GM23338 (cell line): ENCODE data around the gene LEMD2.

Source experiments
- ETS1 ChIP-seq: IDR thresholded peaks from 2 replicates; pipeline ENCODE4 v1.6.1; 2016; ENCODE audit warnings: antibody characterized with exemption
- EZH2 ChIP-seq: fragments of 200-600 bp; sonication (generic); IDR thresholded peaks from one replicate; pipeline ENCODE4 v1.8.0; 2017; ENCODE audit warnings: antibody characterized with exemption, mild to moderate bottlenecking, low read depth; ENCODE audit not compliant: unreplicated experiment
- EZH2phosphoT487 ChIP-seq: fragments of 200-600 bp; sonication (generic); IDR thresholded peaks from one replicate; pipeline ENCODE4 v1.8.1; 2018; ENCODE audit warnings: antibody characterized with exemption; ENCODE audit not compliant: unreplicated experiment
- JUNB ChIP-seq: IDR thresholded peaks from one replicate; pipeline ENCODE4 v1.6.1; 2016; ENCODE audit warnings: antibody characterized with exemption; ENCODE audit not compliant: unreplicated experiment
- NANOG ChIP-seq: IDR thresholded peaks from 2 replicates; pipeline ENCODE4 v1.6.1; 2016; ENCODE audit warnings: antibody characterized with exemption, borderline replicate concordance
- POLR2AphosphoS5 ChIP-seq: IDR thresholded peaks from 2 replicates; pipeline ENCODE4 v1.6.1; 2016; ENCODE audit warnings: antibody characterized with exemption, low read depth
- TF ChIP-seq, protein P1 (sequence below), 2 experiments: fragments of 200-600 bp in 1 of 2; sonication (generic) in 1 of 2; conservative IDR thresholded peaks; 2 replicates each; pipeline versions ENCODE4 v1.5.1 to v1.6.1; 2016 to 2017; ENCODE audit warnings: antibody characterized with exemption in 2 of 2, low read depth in 2 of 2, mild to moderate bottlenecking in 2 of 2, moderate library complexity in 1 of 2
- TF ChIP-seq, protein P2 (sequence below): IDR thresholded peaks from one replicate; pipeline ENCODE4 v1.6.1; 2018; ENCODE audit warnings: antibody characterized with exemption; ENCODE audit not compliant: unreplicated experiment

DNA sequence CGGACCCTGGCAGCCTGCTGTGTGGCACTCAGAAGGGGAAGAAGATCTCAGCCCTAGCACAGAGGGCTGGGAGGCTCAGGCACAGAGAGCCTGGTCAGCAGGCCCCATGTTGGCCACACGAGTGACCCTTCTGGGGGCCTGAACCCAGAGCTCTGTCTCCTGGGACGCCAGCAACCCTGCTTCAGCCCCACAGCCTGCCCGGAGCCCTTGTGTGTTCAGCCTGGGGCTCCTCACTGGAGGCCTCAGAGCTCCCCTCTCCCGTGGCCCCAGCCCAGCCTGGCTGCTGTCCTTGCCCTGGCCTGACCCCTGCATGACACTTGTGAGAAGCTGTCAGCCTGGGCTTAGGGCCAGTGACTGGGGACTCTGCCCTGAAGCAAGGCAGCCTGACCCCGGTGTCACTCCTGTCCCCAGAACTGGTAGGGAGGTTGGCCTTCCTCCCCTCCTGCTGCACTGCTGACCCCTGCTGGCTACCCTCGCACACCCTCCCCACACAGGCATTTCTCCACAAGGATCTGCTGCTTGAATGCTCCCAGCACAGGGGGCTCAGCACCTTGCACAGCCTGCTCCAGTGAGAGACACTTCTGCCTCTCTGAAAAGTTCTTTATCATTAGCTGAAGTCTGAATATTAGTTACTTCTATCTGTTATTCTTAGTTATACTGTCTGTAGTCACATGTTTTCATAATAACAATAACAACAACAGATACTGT, 26.9 kb downstream of the LEMD2 start:
- TF ChIP-seq, protein P1, sequence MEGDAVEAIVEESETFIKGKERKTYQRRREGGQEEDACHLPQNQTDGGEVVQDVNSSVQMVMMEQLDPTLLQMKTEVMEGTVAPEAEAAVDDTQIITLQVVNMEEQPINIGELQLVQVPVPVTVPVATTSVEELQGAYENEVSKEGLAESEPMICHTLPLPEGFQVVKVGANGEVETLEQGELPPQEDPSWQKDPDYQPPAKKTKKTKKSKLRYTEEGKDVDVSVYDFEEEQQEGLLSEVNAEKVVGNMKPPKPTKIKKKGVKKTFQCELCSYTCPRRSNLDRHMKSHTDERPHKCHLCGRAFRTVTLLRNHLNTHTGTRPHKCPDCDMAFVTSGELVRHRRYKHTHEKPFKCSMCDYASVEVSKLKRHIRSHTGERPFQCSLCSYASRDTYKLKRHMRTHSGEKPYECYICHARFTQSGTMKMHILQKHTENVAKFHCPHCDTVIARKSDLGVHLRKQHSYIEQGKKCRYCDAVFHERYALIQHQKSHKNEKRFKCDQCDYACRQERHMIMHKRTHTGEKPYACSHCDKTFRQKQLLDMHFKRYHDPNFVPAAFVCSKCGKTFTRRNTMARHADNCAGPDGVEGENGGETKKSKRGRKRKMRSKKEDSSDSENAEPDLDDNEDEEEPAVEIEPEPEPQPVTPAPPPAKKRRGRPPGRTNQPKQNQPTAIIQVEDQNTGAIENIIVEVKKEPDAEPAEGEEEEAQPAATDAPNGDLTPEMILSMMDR (conservative IDR thresholded peaks at IDR 0.05; ENCODE audit: low read depth in 2 of 2) = peak; percentile 60 to 91
- no peak for TF ChIP-seq EZH2phosphoT487
- TF ChIP-seq EZH2 = no peak
- TF ChIP-seq, protein P2, sequence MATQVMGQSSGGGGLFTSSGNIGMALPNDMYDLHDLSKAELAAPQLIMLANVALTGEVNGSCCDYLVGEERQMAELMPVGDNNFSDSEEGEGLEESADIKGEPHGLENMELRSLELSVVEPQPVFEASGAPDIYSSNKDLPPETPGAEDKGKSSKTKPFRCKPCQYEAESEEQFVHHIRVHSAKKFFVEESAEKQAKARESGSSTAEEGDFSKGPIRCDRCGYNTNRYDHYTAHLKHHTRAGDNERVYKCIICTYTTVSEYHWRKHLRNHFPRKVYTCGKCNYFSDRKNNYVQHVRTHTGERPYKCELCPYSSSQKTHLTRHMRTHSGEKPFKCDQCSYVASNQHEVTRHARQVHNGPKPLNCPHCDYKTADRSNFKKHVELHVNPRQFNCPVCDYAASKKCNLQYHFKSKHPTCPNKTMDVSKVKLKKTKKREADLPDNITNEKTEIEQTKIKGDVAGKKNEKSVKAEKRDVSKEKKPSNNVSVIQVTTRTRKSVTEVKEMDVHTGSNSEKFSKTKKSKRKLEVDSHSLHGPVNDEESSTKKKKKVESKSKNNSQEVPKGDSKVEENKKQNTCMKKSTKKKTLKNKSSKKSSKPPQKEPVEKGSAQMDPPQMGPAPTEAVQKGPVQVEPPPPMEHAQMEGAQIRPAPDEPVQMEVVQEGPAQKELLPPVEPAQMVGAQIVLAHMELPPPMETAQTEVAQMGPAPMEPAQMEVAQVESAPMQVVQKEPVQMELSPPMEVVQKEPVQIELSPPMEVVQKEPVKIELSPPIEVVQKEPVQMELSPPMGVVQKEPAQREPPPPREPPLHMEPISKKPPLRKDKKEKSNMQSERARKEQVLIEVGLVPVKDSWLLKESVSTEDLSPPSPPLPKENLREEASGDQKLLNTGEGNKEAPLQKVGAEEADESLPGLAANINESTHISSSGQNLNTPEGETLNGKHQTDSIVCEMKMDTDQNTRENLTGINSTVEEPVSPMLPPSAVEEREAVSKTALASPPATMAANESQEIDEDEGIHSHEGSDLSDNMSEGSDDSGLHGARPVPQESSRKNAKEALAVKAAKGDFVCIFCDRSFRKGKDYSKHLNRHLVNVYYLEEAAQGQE = no peak
- TF ChIP-seq JUNB = no peak
- no peak for TF ChIP-seq POLR2AphosphoS5
- no peak for TF ChIP-seq NANOG
- no peak for TF ChIP-seq ETS1
